ENCODE results near the gene FAAP20.

Gene FAAP20

DNA sequence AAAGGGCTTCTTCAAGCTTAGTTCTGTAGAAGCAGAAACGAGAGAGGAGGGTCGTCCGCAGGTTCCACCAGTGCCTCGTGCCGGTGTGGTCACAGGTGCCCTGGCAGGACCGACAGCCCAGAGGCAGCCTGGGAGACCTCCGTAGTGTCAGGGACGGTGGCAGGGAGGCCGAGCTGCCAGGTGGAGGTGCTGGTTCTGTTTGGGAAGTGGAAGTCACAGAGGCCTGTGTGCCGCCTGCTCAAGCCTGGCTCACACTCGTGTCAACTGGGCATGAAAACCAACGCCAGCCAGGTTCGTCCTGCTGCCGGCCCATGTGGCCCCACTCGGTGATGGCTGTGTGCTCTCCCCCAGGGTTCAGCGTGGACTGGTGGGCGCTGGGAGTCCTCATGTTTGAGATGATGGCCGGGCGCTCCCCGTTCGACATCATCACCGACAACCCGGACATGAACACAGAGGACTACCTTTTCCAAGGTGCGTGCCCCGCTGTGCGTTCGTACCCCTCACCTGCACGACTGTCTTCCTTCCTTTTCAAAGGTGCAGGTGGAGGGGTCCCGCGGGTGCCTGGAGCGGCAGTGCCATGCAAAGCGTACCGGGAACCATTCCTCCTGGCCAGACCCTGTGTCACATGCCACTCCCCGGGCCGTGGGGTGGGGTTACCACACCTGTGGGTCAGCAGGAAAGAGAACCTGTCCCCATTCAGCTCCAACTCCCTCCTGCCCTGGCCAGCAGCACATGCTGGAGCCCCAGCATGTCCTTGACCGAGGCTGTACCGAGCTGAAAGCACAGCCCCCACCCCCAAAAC lies 20.8 kb downstream of the FAAP20 start:
- Histone ChIP-seq H3K36me3 (ENCODE audit: insufficient read depth, low read length) (no peaks in the 10 kb centered on the region), H3K9ac (ENCODE audit: low read depth, low read length) (no peak overlapping the region), H3K4me2 (ENCODE audit: insufficient read depth, low read length) (no peak overlapping the region), H3K9me3 (ENCODE audit: insufficient read depth, low read length, severe bottlenecking) (no peaks in the 10 kb centered on the region), H2AFZ (ENCODE audit: low read depth, low read length) (no peak overlapping the region), H3K27ac (ENCODE audit: low read length) (no peak overlapping the region), H3K4me3 (ENCODE audit: low read depth in 1 of 2, low read length in 2 of 2) (no peak overlapping the region), H3K4me1 (ENCODE audit: insufficient read depth, low read length) (no peaks in the 10 kb centered on the region), H4K20me1 (ENCODE audit: insufficient read depth, low read length) (peaks cover 12% of the 10 kb centered on the region; the same call in 1 of the 2 replicates), H3K79me2 (ENCODE audit: insufficient read depth, low read length) (no peaks in the 10 kb centered on the region), H3K27me3 (ENCODE audit: insufficient read depth, low read length, poor library complexity) (no peaks in the 10 kb centered on the region)
- DNase-seq (no peak), ATAC-seq (ENCODE audit: insufficient read depth, low read depth) (no peak; the same call in 2 of the 3 replicates)
- TF ChIP-seq, protein P1, sequence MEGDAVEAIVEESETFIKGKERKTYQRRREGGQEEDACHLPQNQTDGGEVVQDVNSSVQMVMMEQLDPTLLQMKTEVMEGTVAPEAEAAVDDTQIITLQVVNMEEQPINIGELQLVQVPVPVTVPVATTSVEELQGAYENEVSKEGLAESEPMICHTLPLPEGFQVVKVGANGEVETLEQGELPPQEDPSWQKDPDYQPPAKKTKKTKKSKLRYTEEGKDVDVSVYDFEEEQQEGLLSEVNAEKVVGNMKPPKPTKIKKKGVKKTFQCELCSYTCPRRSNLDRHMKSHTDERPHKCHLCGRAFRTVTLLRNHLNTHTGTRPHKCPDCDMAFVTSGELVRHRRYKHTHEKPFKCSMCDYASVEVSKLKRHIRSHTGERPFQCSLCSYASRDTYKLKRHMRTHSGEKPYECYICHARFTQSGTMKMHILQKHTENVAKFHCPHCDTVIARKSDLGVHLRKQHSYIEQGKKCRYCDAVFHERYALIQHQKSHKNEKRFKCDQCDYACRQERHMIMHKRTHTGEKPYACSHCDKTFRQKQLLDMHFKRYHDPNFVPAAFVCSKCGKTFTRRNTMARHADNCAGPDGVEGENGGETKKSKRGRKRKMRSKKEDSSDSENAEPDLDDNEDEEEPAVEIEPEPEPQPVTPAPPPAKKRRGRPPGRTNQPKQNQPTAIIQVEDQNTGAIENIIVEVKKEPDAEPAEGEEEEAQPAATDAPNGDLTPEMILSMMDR (IDR thresholded peaks at IDR 0.05; ENCODE audit: borderline replicate concordance, extremely low read depth, low read length, poor library complexity, severe bottlenecking), result no peak

DNA sequence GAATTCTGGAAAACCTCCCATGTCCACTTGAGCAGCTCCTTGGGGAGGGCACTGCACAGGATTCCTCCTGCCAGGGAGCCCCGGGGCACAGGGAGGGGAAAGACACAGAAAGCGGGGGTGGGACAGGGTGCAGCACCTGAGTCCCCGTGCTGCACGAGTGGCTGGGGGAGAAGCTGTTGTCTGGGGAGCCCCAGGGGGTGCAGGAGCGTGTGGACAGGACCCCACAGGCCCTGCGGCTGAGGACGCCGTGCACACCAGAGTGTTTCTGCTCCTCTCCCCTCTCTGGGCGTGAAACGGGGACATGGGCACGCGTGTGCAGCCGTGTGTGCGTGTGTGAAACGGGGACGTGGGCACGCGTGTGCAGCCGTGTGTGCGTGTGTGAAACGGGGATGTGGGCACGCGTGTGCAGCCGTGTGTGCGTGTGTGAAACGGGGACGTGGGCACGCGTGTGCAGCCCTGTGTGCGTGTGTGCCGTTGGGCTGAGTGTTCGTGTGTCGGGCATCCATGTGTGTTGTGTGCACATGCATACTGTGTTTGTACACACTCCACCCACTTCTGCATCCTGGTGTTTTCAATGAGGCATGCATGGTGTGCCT lies 21.9 kb downstream of the FAAP20 start:
- no peaks in the 10 kb centered on the region for H3K27me3 ChIP-seq (ENCODE audit: insufficient read depth, low read length, poor library complexity)
- no peak overlapping the region for H3K27ac ChIP-seq (ENCODE audit: low read length)
- no peak for TF ChIP-seq EZH2 (IDR thresholded peaks at IDR 0.05; ENCODE audit: borderline replicate concordance, low read depth, low read length, severe bottlenecking)
- TF ChIP-seq, protein P1 (IDR thresholded peaks at IDR 0.05; ENCODE audit: borderline replicate concordance, extremely low read depth, low read length, poor library complexity, severe bottlenecking), result no peak
- H3K4me2 ChIP-seq (ENCODE audit: insufficient read depth, low read length), result no peak overlapping the region
- H3K9ac ChIP-seq (ENCODE audit: low read depth, low read length), result no peak overlapping the region
- no peaks in the 10 kb centered on the region for H3K9me3 ChIP-seq (ENCODE audit: insufficient read depth, low read length, severe bottlenecking)
- no peak for DNase-seq
- H3K36me3 ChIP-seq (ENCODE audit: insufficient read depth, low read length), result no peaks in the 10 kb centered on the region
- H3K79me2 ChIP-seq (ENCODE audit: insufficient read depth, low read length), result no peaks in the 10 kb centered on the region
- no peaks in the 10 kb centered on the region for H3K4me1 ChIP-seq (ENCODE audit: insufficient read depth, low read length)
- peaks cover 12% of the 10 kb centered on the region; the same call in 1 of the 2 replicates for H4K20me1 ChIP-seq (ENCODE audit: insufficient read depth, low read length)
- ATAC-seq (ENCODE audit: insufficient read depth, low read depth), result no peak
- no peak overlapping the region for H3K4me3 ChIP-seq (ENCODE audit: low read depth in 1 of 2, low read length in 2 of 2)
- H2AFZ ChIP-seq (ENCODE audit: low read depth, low read length), result no peak overlapping the region

DNA sequence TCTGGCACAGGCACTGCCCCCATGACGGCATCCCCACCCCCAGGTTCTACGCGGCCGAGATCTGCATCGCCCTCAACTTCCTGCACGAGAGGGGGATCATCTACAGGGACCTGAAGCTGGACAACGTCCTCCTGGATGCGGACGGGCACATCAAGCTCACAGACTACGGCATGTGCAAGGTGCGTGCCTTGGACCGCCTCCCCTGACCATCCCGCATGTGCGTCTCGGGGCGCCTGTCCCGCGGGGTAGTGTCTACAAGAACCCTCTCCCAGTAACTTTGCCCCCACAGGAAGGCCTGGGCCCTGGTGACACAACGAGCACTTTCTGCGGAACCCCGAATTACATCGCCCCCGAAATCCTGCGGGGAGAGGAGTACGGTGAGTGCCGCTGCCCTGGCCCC lies 22.6 kb downstream of the FAAP20 start:
- Histone ChIP-seq H3K4me3 (ENCODE audit: low read depth in 1 of 2, low read length in 2 of 2) (no peak overlapping the region), H3K36me3 (ENCODE audit: insufficient read depth, low read length) (no peaks in the 10 kb centered on the region), H3K27me3 (ENCODE audit: insufficient read depth, low read length, poor library complexity) (no peaks in the 10 kb centered on the region), H4K20me1 (ENCODE audit: insufficient read depth, low read length) (peaks cover 9% of the 10 kb centered on the region; the same call in 1 of the 2 replicates), H3K4me1 (ENCODE audit: insufficient read depth, low read length) (no peaks in the 10 kb centered on the region), H3K4me2 (ENCODE audit: insufficient read depth, low read length) (no peak overlapping the region), H2AFZ (ENCODE audit: low read depth, low read length) (no peak overlapping the region), H3K27ac (ENCODE audit: low read length) (no peak overlapping the region), H3K9me3 (ENCODE audit: insufficient read depth, low read length, severe bottlenecking) (no peaks in the 10 kb centered on the region), H3K9ac (ENCODE audit: low read depth, low read length) (no peak overlapping the region), H3K79me2 (ENCODE audit: insufficient read depth, low read length) (no peaks in the 10 kb centered on the region)
- DNase-seq (no peak), ATAC-seq (ENCODE audit: insufficient read depth, low read depth) (no peak)
- TF ChIP-seq EZH2 (IDR thresholded peaks at IDR 0.05; ENCODE audit: borderline replicate concordance, low read depth, low read length, severe bottlenecking), result no peak
- TF ChIP-seq, protein P1 (IDR thresholded peaks at IDR 0.05; ENCODE audit: borderline replicate concordance, extremely low read depth, low read length, poor library complexity, severe bottlenecking), result no peak

Data from DND-41 (cell line).